ENCODE data around the gene LRMDA. TPM values are rescaled to one million over a fixed set of nuclear protein-coding genes. Genes with fewer than 3 reads are reported as not detected.

Gene LRMDA
- total and polyA plus RNA-seq, 10 of the 15 experiments (the other 5 are each of a cell fraction or from before 2014, with no cell fraction given): 0.07 to 0.54 (median 0.29) TPM; not detected in 4

- 0% methylated on average over 1 of the region's 1 CpG for WGBS (ENCODE audit: insufficient coverage, insufficient replicate concordance, low lambda C conversion rate, missing lambda C conversion rate)
- H3K27me3 ChIP-seq (replicated peaks in 1 of 2; ENCODE audit: control insufficient read depth in 2 of 2, insufficient read depth in 2 of 2, low read length in 1 of 2): no peaks in the 10 kb centered on the region; a peak in 1 of 4 replicates
- H3K9ac ChIP-seq (ENCODE audit: control insufficient read depth, insufficient read depth, low read length): no peak overlapping the region
- H3K27ac ChIP-seq (ENCODE audit: control insufficient read depth, insufficient read depth): no peak overlapping the region
- no peak overlapping the region for H3K4me3 ChIP-seq
- H3K9me3 ChIP-seq (replicated peaks; ENCODE audit: control insufficient read depth, insufficient read depth, low read length): no peaks in the 10 kb centered on the region
- intact Hi-C loops (cut with micrococcal nuclease; ENCODE audit: unreplicated experiment) (no loop called here), in situ Hi-C loops (cut with MboI) (no loop called here)
- ChIA-PET POLR2A (no interaction called here), RAD21 (ENCODE audit: unreplicated experiment) (no interaction called here), CTCF (no interaction called here), SMC1A (ENCODE audit: uncharacterized antibody, unreplicated experiment) (interaction anchor here (0.7 kb wide), 1 partner anchor 12 kb away, joined by 4 read pairs; no protein-coding TSS in a partner anchor)
- no peak overlapping the region for H3K4me2 ChIP-seq (ENCODE audit: control insufficient read depth, insufficient read depth)
- TF ChIP-seq CHD1 (IDR thresholded peaks at IDR 0.05; ENCODE audit: low read depth, low read length) (no peak), CEBPB (IDR thresholded peaks at IDR 0.05; ENCODE audit: borderline replicate concordance in 1 of 2, low read depth in 2 of 2, low read length in 2 of 2) (no peak), WRNIP1 (IDR thresholded peaks at IDR 0.05; ENCODE audit: borderline replicate concordance, low read depth, low read length) (no peak), ZNF207 (IDR thresholded peaks at IDR 0.05; ENCODE audit: borderline replicate concordance) (no peak), EZH2 (IDR thresholded peaks at IDR 0.05; ENCODE audit: borderline replicate concordance, control insufficient read depth, low read depth, low read length) (no peak), MTA2 (IDR thresholded peaks at IDR 0.05; ENCODE audit: low read depth) (no peak), NFYB (IDR thresholded peaks at IDR 0.05; ENCODE audit: insufficient read depth, low read depth, low read length) (no peak), POLR2AphosphoS5 (IDR thresholded peaks at IDR 0.05; ENCODE audit: low read length) (no peak), SUZ12 (IDR thresholded peaks at IDR 0.05; ENCODE audit: unreplicated experiment) (no peak), TCF12 (IDR thresholded peaks at IDR 0.05; ENCODE audit: low read depth, low read length) (no peak), TBL1XR1 (IDR thresholded peaks at IDR 0.05; ENCODE audit: low read depth, low read length) (no peak)
- DNase-seq (ENCODE audit: low read depth, low spot score): no peak
- no peaks in the 10 kb centered on the region for H3K79me2 ChIP-seq (ENCODE audit: control insufficient read depth, insufficient read depth, low read length)
- no peaks in the 10 kb centered on the region for H3K4me1 ChIP-seq (ENCODE audit: control insufficient read depth, insufficient read depth, low read length)
- no peak for ATAC-seq
- H3K36me3 ChIP-seq (ENCODE audit: control insufficient read depth in 2 of 2, insufficient read depth in 2 of 2, low read length in 1 of 2): no peaks in the 10 kb centered on the region
- H4K20me1 ChIP-seq (ENCODE audit: control insufficient read depth, insufficient read depth): no peaks in the 10 kb centered on the region
- no TSS peak for BruUV-seq (replicated peaks)
- FAIRE-seq: no peak
- no peak overlapping the region for H2AFZ ChIP-seq (ENCODE audit: control insufficient read depth, low read depth, low read length)
Observed at GRCh38 chr10:75838486-75838885, 407.1 kb downstream of the LRMDA start.

Measured in GM12878 (cell line).